NCI-H1417 treated with DMSO at 0.1 percent for 48 hours (cell line): Measurements from ENCODE around the gene CBLB.

Source experiments
- DNase-seq: peaks from one replicate; lab custom pipeline; 2025; lab: John Stamatoyannopoulos, UW

Gene CBLB

DNA sequence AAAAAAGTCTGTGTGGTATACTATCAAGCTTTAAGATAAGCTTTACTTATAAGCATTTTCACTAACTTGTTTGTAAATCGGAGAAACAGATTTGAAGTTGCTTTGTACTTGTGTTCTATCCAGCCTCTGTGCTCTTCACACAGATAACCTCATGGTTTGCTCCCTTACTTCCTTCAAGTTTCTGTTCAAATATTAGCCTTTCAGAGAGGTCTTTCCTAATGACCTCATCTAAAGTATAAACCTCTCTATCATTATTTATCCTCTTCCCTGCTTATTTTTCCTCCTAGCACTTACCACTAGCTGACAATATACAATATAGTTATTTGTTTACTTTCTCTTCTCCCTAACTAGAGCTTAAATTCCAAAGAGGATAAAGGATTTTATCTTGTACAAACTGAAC lies 180.0 kb downstream of the CBLB start:
- DNase-seq = no peak

- no peak for DNase-seq
Observed at GRCh38 chr3:105686278-105686897, 182.4 kb downstream of the CBLB start.

DNA sequence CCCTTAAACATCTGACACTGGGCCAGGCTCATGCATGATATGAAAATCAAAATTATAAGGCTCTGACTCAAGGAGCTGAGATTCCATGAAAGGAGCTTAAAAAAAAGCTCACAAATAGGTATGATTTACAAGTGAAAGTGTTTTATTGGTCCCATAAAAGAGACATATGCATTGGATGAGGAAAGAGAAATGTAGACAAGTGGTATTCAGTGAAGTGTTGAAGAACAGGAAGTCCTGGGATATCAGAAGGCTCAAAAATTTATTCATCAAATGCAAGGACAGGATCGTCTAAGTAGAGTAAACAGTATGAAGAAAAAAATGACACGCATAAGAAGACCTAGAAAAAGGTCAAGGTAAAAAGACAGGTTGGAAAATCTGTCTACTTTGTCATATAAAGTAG lies 188.9 kb downstream of the CBLB start:
- no peak for DNase-seq

- no peak for DNase-seq
Observed at GRCh38 chr3:105678017-105678416, 190.8 kb downstream of the CBLB start.

DNA sequence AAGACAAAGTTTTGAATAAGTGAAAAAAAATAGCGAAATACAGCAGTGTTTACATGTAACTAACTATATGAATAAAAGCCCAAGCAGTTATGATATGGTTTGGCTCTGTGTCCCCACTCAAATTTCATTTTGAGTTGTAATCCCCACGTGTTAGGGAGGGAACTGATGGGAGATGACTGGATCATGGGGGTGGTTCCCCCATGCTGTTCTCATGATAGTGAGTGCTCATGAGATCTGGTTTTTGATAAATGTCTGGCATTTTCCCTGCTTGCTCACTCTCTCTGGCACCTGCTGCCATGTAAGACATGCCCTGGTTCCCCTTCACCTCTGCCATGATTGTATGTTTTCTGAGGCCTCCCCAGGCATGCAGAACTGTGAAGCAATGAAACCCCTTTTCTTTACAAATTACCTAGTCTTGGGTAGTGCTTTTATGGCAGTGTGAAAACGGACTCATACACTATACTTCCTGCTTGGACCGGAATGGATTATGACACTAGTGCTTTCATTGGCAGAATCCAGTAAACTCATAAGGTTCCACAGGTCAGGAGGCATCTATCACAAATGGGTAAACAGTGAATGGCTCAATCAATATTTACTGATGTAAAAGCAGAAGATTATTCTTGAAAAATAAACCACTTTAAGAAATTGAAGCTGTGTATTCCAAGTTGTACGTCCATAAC lies 192.1 kb downstream of the CBLB start:
- DNase-seq = no peak

DNA sequence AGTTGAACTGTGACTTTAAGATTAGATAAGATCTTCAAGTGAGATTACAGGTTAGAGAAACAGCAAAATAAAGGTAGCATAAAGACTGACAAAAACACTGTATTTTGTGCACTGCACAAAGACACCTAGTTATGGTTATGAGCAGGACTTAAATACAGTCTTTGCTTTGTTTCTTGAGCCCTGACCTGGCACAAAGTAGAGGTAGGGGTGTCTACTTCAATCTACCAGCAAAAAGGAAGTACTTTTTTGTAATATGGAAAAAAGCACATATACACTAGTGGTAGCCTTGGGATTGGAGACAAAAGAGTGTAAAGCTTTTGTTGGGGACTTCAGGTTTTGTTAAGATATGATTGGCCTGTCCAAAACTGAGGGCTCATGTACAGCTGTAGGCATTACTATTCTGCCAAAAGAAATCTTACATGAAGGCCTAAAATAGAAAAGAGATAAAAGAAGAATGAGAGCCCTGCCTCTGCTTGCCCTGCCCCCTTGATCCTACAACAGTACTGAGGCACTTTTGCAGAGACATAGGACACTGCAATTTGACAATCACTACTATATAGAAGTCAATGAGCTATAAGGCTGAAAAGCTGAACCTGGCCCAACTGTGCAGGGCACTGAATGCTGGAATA lies 194.3 kb downstream of the CBLB start:
- no peak for DNase-seq

GRCh38 chr3:105672996-105673395 lies 195.8 kb downstream of the CBLB start:
- no peak for DNase-seq

GRCh38 chr3:105662306-105662705 lies 206.5 kb downstream of the CBLB start:
- DNase-seq = no peak

- DNase-seq = no peak
Observed at GRCh38 chr3:105661461-105661860, 207.4 kb downstream of the CBLB start.

GRCh38 chr3:105656651-105657504 lies 211.9 kb downstream of the CBLB start:
- DNase-seq = no peak

DNA sequence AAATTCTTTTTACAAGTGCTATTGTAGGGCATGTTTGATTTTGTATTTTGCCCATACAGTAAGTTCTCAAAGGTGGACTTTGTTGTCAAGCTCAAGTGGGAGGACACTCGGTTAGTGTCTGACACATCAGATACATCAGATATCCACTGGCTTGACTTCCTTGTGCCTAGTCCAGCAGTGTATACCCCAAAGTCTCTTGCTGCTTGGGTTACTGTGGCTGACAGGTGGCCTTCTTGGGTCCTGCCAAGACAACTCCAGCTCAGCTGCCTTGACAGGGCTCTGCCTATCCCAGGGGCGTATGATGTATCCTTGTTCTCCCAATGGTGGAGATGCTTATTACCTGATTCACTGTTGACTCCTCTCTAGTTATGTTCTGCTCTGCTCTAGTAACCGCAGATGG lies 214.9 kb downstream of the CBLB start:
- no peak for DNase-seq

- no peak for DNase-seq
Observed at GRCh38 chr3:105653166-105653565, 215.6 kb downstream of the CBLB start.

DNA sequence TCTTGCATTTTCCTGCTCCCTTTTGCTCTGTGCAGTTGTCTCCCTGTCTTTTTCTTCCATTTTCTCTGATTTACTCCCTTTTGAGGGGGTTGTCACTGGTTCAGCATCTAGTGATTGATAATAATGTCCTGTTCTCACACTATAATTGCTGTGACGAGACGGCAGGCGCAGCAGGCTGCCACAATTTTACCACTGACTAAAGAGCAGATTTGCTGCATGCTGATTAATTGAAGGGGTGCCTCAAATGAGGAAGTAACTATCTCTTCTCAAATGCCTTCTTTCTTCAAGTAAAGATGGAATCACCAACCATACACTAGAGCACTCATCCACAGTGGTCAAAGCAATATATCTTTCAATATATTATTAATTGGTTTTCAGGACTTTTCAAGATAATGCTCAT lies 219.3 kb downstream of the CBLB start:
- no peak for DNase-seq

DNA sequence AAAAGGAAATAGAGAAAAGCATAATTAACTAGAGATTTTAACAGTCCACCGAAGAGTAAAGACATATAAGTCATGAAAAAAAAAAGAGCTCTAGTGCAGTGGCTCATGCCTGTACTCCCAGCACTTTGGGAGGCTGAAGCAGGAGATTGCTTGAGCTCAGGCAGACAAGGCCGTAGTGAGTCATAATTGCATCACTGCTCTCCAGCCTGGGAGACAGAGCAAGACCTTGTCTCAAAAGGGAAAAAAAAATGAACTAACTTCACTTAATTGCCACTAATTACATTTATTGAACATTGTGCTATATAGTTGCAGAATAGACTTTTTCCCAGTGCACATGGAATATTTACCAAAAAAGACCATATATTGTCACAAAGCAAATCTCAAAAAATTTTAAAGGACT lies 221.8 kb downstream of the CBLB start:
- no peak for DNase-seq

- DNase-seq = no peak
Observed at GRCh38 chr3:105639131-105639530, 229.7 kb downstream of the CBLB start.

DNA sequence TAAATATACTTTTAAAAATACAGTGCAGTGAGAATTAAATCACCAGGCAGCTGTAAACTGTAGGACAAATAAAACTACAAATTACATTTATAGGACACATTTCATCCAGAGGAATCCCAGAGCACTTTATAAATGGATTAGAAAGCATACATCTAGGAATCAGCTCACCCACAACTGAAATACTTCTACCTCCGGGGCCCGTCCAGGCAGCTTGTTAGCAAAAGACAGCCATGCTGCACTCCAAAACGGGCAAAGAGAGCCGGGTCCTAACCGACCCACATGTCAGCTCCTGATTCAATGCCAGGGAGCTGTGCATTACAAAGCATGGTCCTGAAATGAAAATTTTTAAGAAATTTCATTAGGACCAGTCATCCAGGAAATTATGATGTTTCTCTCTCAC lies 234.1 kb downstream of the CBLB start:
- no peak for DNase-seq

DNA sequence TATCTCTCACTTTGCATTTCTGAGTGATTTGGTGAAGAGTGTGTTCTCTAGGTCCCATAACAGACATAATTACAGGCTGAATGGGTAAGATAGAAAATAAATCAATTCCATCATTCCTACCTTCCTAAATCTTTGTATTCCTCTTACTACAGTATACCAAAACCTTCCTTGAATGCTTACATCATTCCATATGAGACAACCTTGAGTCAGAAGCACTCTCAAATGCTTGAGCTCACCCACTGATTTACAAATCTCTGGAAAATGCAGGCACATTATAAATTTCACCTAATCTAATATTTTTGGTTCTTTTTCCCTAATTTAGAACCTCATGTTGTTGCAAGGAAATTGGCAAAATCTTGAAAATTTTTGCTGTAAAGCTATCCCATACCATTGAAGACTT lies 239.1 kb downstream of the CBLB start:
- no peak for DNase-seq

DNA sequence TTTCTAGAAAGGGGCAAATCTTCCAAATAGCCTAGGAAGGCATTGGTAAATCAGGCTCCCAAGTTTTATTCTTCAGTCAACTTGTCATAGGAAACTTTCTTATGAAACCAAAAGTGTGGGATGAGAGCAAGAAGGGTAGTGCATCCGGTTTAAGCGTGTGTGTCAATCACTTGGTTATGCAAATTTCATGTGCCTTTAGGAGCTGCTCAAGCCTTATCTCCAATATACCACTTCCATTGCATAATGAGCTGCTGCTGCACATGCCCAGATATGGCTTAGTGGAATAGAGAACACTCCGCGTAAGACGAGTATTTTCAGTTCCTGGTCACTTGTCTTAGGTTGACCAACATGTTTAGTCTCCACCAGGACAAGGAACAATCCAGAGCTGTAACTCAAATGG lies 242.1 kb downstream of the CBLB start:
- DNase-seq = no peak

GRCh38 chr3:105622169-105622568 lies 246.6 kb downstream of the CBLB start:
- DNase-seq = no peak

DNA sequence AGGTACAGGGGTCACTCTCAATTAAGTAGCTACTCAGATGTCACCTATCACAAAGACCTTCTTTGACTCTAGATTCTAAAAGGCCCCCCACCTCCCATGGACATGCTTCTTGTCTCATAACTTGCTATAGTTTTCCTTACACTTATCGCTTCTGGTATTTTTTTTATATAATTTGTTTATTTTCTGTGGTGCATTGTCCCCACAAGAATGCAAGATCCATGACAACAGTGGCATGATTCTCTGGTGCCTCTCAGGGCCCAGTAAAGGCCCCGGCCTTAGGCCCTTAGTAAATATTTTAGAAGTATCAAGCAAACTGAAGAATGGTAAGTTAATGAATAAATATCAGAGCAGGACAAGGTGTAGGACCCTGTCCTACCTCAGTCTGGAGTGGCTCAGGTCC lies 248.6 kb downstream of the CBLB start:
- DNase-seq = no peak

- DNase-seq = no peak
Observed at GRCh38 chr3:105619651-105620050, 249.2 kb downstream of the CBLB start.

DNA sequence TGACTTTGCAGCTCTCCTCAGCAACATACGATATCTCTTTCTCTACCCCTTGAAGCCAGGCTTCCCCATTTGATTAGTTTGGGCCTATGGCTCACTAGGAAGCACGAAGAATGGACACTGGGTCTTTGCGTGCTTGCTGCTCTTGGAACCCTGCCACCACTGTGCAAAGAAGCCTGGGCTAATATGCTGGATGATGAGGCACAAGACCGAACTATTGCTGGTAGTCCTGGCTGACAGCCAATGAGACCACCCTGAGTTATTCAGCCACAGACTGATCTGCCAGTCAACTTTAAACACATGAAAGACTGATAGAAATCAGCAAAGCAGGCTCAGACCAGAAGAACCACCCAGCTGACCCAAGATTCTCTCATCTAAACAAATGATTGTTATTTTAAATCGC lies 250.3 kb downstream of the CBLB start:
- no peak for DNase-seq
